BE2C (cell line): ENCODE measurements around the gene LHPP.

ENCODE experiments used
- DNase-seq: peaks from one replicate; pipeline ENCODE4 v3.0.0-alpha.2; 2020
- H3K27me3 ChIP-seq: fragments of 250-450 bp; sonication (Bioruptor Pico); 2 replicates; pipeline ENCODE4 v1.5.1; 2020; ENCODE audit warnings: mild to moderate bottlenecking
- H3K36me3 ChIP-seq: fragments of 250-450 bp; sonication (Bioruptor Pico); 2 replicates; pipeline ENCODE4 v1.5.1; 2020; ENCODE audit warnings: mild to moderate bottlenecking
- H3K4me1 ChIP-seq: fragments of 250-450 bp; sonication (Bioruptor Pico); 2 replicates; pipeline ENCODE4 v1.5.1; 2020
- H3K4me3 ChIP-seq: 2 replicates; pipeline ENCODE4 v1.5.1; 2011; ENCODE audit warnings: low read depth, low read length
- H3K9me3 ChIP-seq: fragments of 250-450 bp; sonication (Bioruptor Pico); 2 replicates; pipeline ENCODE4 v1.5.1; 2020
- CTCF ChIP-seq: IDR thresholded peaks from 2 replicates; pipeline ENCODE4 v1.5.1; 2012; ENCODE audit warnings: mild to moderate bottlenecking, low read depth, low read length

LHPP gene

GRCh38 chr10:124655191-124656112, 193.8 kb downstream of the LHPP start:
- no peak overlapping the region for H3K4me3 ChIP-seq
- H3K4me1 ChIP-seq, result peaks cover 7% of the 10 kb centered on the region
- H3K9me3 ChIP-seq, result no peaks in the 10 kb centered on the region
- no peaks in the 10 kb centered on the region for H3K36me3 ChIP-seq
- no peak for DNase-seq
- H3K27me3 ChIP-seq, result no peaks in the 10 kb centered on the region
- no peak for TF ChIP-seq CTCF

- no peaks in the 10 kb centered on the region for H3K9me3 ChIP-seq
- peaks cover 5% of the 10 kb centered on the region; the same call in 1 of the 2 replicates for H3K4me1 ChIP-seq
- no peaks in the 10 kb centered on the region for H3K36me3 ChIP-seq
- TF ChIP-seq CTCF, result no peak
- no peak overlapping the region for H3K4me3 ChIP-seq
- DNase-seq, result no peak
- H3K27me3 ChIP-seq, result no peaks in the 10 kb centered on the region
These were observed 194.5 kb downstream of the LHPP start for GRCh38 chr10:124656113-124656490.

GRCh38 chr10:124656541-124656940, 194.9 kb downstream of the LHPP start:
- no peak for TF ChIP-seq CTCF
- H3K36me3 ChIP-seq, result no peaks in the 10 kb centered on the region
- no peak overlapping the region for H3K4me3 ChIP-seq
- H3K4me1 ChIP-seq, result peaks cover 5% of the 10 kb centered on the region; the same call in 1 of the 2 replicates
- no peaks in the 10 kb centered on the region for H3K9me3 ChIP-seq
- no peak for DNase-seq
- H3K27me3 ChIP-seq, result no peaks in the 10 kb centered on the region

GRCh38 chr10:124657806-124658205, 196.2 kb downstream of the LHPP start:
- no peak overlapping the region for H3K4me3 ChIP-seq
- TF ChIP-seq CTCF, result no peak
- no peak for DNase-seq
- peaks cover 5% of the 10 kb centered on the region; the same call in 1 of the 2 replicates for H3K4me1 ChIP-seq
- H3K36me3 ChIP-seq, result peaks cover under 1% of the 10 kb centered on the region
- H3K27me3 ChIP-seq, result no peaks in the 10 kb centered on the region
- no peaks in the 10 kb centered on the region for H3K9me3 ChIP-seq

- H3K36me3 ChIP-seq, result peaks cover 8% of the 10 kb centered on the region
- no peak for TF ChIP-seq CTCF
- no peaks in the 10 kb centered on the region for H3K4me1 ChIP-seq
- DNase-seq, result no peak
- H3K27me3 ChIP-seq, result no peaks in the 10 kb centered on the region
- no peaks in the 10 kb centered on the region for H3K9me3 ChIP-seq
- no peak overlapping the region for H3K4me3 ChIP-seq
These were observed 197.1 kb downstream of the LHPP start for GRCh38 chr10:124658591-124659242.

- H3K27me3 ChIP-seq, result no peaks in the 10 kb centered on the region
These were observed 197.8 kb downstream of the LHPP start for GRCh38 chr10:124659380-124659779.

More at GRCh38 chr10:124659380-124659779, 197.8 kb downstream of the LHPP start:
- Histone ChIP-seq H3K9me3 (no peaks in the 10 kb centered on the region), H3K36me3 (peaks cover 8% of the 10 kb centered on the region), H3K4me1 (no peaks in the 10 kb centered on the region), H3K4me3 (no peak overlapping the region)
- no peak for TF ChIP-seq CTCF
- DNase-seq, result no peak
